HG03095 (cell line): ENCODE data around the gene MIB1.
A peak's percentile ranks its signal among the peaks of the same experiment; 100 is the strongest.
"Not testable (repeated sequence)": the region's sequence is repeated elsewhere in the genome, so short reads cannot be mapped to it uniquely, and the experiment has no call there.

ENCODE experiments used
- ATAC-seq: cut with Tn5 transposase; IDR thresholded peaks from one replicate; pipeline ENCODE4 v1.9.1; 2021; ENCODE audit warnings: moderate library complexity; ENCODE audit not compliant: unreplicated experiment

Gene MIB1

DNA sequence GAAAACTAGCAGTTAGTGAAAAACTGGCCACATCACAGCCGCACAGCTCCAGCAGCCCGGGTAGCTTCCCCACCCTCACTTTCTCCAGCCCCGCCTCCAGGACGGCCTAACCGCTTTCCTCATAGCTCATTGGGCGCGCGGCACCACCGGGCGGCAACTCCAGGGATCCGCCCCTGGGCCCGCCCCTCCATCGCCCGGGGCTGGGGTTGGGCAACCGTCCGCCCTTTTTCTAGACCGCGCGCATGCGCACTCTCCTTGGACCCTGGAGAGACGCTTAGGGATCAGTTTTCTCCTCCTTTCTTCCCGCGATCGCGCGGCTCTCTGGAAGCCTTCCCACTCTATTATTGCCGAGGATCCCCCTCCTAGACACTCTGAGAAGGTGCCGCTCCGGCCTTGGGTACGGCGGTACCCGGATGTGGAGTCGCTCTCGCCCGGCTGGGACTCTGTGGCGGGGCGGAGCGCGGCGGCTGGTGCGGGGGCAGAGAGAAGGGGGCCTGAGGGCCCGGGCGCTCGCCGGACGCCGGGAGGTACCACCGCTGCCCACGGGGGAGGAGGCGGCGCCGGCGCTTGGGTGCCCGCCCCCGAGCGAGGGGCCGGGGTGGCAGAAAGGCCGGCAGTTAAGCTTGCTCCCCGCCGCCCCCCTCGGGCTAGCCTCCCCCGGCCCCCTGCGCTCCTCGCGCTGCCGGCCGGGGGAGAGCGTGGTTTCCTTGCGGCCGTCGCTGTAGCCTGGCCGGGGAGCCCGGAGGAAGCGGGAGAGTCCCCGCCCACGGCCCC lies at the start of gene MIB1:
Gene MIB1, plus strand, starts transcription at position 255 of the 774 bp plus-strand sequence. CDS start 792 bp downstream, outside the sequence.
- peak; percentile 95 for ATAC-seq

DNA sequence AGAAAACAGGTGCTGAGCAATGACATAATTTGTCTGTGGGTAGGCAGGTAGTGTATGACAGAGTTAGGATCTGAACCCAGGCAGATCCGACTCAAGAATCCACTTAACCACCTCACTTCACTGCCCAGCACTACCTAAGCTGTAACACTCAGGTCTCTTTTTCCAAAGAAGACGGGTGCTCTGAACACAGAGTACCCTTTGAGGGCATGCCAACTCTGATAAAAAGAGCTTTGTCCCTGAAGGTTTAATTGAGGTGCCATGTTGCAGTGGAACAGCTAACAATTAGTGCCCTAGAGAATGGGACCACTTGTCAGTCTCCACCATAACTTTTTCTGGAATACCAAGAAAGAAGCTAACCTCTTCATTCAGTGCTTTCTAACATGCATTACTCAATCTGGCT lies 47.3 kb upstream of the MIB1 start:
- ATAC-seq: no peak

DNA sequence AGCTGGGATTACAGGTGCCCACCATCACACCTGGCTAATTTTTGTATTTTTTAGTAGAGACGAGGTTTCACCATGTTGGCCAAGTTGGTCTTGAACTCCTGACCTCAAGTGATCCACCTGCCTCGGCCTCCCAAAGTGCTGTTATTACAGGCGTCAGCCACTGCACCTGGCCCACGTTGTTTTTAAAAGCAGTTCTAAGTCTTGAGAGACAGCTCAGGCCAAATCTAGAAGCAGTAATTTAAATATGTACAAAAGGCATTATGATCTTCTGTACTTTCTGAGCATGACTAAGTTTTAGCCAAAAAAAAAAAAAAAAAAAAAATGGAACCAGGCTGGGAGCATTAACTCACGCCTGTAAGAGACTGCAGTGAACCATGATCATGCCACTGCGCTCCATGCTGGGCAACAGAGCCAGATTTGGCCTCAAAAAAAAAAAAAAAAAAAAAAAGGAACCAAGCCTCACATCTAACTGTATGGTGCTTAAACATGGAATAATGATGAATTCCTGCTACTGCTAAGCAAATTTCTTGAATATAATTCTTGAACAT lies 40.0 kb upstream of the MIB1 start:
- ATAC-seq: no peak

DNA sequence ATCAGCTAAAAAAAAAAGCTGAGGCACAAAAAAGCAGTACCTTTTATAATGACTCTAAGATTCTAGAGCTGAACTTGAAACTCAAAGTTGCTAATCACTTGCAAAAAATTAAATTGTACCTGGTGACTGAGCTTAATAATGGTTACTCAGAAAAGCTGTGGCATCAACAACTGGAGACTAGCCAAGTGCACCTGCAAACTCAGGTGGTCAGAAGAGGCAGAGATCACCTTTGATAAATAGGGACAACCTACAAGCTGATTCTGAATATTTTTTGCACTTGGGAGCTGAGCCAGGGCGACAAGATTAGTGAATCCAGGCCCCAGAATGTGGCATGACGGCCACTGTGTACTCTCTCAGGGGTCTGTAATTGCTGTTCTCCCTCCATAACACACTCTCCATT lies 39.0 kb upstream of the MIB1 start:
- ATAC-seq: no peak

DNA sequence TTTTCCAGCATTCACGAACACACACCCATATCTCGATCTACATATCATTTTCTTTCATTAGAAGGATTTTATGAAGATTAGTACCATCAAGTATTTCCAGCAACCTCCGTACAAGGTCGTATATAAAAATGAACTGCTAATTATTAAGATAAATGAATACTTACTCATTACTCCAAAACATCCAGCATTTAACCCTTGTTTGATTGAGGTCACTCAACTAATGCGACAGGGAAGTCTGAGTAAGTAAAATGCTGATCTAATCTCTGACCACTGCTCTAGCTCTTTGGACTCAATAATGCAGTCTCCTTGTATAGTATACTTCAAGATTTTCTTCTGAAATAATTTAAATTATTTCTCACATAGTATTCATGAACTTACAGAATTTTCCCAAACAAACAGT lies 38.0 kb upstream of the MIB1 start:
- no peak for ATAC-seq

DNA sequence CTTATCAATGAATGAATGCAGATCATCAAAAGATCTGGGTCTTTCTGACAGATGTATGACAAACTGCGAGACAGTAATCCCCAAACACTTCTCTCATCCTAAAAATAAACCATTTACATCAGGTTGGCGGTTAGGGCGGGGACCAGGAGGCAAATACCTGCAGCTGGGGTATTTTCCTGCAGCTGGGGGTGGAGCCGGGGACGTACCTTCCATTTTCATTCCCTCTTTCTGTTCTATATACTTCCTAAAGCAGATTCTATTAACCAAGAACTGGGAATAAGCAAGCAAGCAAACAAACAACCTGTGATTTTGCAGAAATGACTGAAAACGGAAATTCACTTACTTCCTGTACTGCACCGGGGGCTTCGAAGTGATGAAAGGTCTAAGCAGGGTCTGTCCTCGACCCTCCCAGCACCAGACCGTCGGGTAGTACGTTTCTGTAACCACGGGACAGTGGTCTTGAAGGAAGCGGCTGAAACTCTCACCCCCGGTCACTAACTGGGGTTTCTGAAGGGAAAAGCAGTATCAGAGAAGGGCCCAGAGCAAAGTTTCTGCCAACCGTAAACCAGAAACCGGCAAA lies 37.3 kb upstream of the MIB1 start:
- no peak for ATAC-seq

DNA sequence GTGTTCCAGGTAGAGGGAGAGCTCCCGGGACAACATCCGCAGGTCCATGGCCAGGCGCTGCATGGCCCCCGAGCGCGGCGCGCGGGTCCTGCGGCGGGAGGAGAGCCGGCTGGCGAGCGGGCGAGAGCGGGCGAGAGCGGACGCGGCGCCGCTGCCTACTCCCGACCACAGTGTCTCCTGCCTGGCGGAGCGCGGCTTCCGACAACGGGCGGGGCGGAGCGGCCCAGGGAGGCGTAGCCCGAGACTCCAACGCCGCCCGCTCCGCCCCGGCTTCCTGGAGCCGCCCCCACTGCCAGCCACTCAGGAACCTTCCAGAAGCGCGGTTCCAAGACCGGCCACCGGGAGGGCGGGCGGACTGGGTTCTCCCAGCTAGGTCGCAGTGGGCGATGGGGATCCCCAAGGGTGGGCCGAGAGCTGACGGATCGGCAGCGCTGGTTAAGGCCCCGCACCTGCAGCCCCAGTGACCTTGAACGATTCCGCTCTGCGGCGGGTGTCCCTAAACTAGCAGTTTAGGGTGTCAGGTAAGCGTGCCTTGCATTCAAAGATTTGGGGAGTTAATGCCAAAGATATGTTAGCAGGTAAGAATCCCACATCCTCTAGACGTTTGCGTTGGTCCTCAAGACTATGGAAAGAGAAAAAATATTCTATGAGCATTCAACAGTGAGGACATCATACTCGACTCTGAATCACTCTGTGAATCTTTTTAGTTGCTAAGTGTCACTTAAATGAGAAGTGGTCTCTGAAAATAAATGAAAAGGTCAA lies 35.8 kb upstream of the MIB1 start, which contains the start of gene ABHD3:
Gene ABHD3, minus strand, starts transcription at position 172 of the 762 bp plus-strand sequence. Its CDS starts 109 bp downstream, at position 63.
- peak; percentile 89 for ATAC-seq

DNA sequence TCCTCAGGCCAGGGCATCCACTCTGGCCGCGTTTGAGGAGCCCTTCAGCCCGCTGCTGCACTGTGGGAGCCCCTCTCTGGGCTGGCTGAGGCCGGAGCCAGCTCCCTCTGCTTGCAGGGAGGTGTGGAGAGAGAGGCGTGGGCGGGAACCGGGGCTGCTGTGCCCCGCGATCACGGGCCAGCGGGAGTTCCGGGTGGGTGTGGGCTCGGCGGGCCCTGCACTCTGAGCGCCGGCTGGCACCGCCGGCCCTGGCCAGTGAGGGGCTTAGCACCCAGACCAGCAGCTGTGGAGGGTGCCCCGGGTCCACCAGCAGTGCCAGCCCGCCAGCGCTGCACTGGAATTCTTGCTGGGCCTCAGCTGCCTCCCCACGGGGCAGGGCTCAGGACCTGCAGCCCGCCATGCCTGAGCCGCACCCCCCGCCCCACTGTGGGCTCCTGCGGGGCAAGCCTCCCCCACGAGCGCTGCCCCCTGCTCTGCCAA lies 34.2 kb upstream of the MIB1 start:
- ATAC-seq: no peak

DNA sequence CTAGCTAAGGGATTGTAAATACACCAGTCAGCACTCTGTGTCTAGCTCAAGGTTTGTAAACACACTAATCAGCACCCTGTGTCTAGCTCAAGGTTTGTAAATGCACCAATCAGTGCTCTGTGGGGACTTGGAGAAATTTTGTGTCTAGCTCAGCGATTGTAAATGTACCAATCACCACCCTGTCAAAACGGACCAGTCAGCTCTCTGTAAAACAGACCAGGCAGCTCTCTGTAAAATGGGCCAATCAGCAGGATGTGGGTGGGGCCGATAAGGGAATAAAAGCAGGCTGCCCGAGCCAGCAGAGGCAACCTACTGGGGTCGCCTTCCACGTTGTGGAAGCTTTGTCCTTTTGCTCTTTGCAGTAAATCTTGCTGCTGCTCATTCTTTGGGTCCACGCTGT lies 33.5 kb upstream of the MIB1 start:
- not testable (repeated sequence) for ATAC-seq

DNA sequence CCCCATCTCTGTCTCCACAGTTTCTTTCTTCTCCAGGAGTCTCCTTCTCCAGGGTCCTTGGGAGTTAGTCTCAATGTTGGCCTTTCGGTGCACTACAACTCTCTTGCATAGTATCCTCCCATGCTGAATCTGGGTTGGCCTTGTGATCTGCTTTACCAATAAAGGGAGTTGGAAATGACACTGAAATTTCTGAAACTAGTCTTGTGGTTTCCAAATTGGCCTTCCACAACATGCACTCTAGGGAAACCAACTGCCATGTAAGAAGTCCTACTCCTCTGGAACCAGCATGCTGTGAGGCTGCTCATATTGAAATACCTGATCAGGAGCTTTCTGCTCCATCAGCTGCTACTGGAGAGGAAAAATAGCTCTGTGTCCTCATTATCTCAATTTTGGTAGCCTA lies 26.1 kb upstream of the MIB1 start:
- ATAC-seq: peak; percentile 50

DNA sequence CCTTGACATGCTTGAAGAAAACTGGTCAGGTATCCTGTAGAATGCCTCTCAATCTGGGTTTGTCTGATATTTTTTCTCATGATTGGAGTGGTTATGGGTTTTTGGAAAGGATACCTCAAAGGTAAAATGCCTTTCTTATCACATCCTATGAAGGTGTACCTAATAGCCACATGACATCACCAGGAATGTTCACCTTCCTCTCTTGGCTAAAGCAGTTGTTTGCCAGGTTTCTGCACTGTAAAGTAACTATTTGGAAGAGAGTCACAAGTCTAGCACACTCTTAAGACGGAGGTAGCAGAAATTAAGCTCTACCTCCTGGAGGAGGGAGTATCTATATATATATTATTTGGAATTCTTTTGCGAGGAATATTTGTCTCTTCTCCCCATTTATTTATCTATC lies 17.9 kb upstream of the MIB1 start:
- no peak for ATAC-seq

DNA sequence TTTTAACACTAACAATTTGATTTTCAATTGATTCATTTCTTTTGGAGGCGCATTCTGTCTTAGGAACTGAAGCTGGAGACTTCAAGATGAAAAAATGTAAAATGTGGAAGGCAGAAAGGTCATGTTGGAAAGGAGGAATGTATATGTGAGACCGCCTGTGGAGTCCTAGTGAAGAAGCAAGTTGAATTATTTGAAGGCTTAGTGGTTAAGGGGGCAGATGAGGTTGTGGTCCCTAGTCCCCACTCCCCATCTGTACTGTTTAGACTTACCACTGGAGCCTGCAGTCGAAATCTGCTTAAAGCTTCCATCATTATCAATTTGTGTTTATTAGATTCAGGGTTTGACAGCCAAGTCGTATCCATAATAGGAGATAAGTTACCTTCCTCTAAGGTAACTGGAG lies 15.4 kb upstream of the MIB1 start:
- ATAC-seq: no peak

DNA sequence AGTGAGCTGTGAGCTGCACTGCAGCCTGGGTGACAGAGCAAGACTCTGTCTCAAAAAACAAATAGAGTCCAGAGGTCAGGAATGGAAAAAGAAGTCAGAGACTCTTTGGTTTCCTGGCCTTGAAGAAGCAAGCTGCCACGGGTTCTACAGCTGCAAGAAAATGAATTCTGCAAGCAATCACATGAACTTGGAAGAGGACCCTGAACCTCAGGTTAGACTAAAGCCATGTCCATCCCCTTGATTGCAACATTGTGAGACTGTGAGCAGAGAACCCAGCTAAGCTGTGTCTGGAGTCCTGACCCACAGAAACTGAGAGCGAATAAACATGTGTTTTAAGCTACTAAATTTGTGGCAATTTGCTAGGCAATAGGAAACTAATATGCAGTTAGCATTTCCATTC lies 12.9 kb upstream of the MIB1 start:
- ATAC-seq: no peak

DNA sequence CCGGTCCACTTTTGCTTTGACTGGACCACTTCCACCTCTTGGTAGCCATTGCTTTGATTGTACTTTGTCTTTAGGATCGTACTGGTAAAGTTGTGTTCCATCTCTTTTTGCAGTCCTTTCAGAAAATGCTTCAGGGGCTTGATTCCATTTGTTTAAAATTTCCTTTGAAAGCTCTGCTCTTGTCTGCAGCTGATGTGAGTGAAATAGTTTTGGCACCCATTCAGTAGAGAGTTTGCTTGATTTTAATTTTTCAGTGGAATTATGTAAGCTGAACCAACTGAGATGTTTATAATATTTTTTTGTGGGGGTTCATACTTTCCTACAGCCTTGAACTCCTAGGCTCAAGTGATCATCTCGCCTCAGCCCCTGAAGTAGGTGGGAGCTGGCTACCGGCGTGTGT lies 7.6 kb upstream of the MIB1 start:
- ATAC-seq: no peak

DNA sequence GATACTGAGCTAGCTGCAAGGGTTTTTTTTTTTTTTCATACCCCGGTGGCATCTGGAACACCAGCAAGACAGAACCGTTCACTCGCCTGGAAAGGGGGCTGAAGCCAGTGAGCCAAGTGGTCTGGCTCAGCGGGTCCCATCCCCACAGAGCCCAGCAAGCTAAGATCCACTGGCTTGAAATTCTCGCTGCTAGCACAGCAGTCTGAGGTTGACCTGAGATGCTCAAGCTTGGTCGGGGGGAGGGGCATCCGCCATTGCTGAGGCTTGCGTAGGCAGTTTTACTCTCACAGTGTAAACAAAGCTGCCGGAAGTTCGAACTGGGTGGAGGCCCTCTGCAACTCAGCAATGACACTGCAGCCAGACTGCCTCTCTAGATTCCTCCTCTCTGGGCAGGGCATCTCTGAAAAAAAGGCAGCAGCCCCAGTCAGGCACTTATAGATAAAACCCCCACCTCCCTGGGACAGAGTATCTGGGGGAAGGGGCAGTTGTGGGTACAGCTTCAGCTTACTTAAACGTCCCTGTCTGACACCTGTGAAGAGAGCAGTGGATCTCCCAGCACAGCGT lies 5.1 kb upstream of the MIB1 start:
- ATAC-seq: no peak

DNA sequence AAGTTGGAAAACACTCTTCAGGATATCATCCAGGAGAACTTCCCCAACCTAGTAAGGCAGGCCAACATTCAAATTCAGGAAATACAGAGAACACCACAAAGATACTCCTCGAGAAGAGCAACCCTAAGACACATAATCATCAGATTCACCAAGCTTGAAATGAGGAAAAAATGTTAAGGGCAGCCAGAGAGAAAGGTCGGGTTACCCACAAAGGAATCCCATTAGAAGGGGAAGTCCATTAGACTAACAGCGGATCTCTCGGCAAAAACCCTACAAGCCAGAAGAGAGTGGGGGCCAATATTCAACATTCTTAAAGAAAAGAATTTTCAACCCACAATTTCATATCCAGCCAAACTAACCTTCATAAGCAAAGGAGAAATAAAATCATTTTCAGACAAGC lies 3.7 kb upstream of the MIB1 start:
- ATAC-seq: not testable (repeated sequence)

DNA sequence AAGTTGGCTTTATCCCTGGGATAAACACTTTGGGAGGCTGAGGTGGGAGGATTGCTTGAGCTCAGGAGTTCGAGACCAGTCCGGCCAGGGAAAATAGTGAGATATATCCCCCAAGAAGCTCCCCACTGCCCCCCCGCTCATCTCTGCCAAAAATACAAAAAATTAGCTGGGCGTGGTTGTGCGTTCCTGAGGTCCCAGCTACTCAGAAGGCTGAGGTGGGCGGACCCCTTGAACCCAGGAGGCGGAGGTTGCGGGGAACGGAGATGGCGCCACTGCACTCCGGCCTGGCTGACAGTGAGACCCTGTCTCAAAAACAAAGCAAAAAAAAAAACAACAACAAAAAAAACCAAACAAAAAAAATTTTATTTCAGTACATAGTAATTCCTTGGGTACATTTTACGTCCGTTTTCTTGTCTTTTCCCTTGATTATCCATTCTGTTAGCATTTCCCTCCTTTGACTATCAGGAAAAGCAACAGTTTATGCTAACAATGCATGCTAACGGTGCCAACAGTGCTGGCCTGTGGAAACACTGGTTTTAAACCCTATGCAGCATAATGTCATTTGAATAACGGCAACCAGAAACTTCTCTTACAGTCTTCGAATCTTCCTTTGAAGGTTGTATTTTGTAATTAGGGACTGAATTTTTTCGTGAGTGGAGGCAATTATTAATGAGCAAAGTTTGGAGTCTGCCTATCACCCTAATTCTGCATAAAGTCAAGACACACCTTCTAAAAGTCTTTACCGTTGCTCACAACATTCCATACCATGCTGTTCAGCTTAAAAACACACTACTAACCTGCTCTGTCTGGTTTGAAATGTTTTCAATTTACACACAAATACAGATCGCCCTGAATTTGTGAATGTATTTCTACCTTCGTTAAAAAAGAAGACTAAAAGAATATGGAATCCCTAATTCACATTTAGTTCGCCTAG lies 721 bp upstream of the MIB1 start:
- peak; percentile 11 for ATAC-seq

DNA sequence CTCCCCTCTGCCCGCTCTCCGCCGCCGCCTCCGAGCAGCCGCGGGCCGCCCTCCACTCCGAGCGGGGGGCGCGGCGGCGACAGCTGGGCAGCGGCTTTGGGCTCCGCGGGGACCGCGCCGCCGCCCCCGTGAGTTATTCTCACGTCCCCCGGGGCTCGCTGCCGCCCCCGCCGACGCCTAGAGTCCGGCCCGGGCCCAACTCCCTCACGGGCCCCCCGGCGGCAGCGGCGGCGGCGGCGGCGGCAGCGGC lies 645 bp downstream of the MIB1 start:
- ATAC-seq: no peak

DNA sequence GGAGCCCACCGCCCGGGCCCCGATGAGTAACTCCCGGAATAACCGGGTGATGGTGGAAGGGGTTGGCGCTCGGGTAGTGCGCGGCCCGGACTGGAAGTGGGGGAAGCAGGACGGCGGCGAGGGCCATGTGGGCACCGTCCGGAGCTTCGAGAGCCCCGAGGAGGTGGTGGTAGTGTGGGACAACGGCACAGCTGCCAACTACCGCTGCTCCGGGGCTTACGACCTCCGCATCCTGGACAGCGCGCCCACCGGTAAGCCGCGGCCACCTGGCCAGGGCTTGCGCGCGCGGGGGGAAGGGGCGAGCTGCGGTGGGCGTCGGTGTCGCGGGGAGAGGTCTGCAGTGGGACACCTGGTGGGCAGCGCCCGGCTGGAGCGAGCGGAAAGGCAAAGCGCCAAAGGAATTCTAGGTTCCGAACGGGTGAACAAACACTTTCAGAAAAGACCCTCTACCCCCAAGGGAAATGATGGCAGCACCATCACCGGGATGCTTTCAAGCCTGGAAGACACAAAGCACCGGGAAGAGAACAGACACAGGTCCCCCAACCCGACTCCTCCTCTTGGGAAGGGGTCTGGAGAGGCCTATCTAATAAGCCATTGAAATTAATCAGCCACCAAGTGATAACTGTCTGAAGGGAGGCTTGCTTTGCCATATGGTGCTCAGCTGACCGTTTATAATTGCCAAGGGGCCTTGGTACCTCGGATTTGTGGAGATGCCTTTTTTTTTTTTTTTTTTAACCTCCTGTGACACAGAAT lies 1.1 kb downstream of the MIB1 start:
- peak; percentile 11 for ATAC-seq

DNA sequence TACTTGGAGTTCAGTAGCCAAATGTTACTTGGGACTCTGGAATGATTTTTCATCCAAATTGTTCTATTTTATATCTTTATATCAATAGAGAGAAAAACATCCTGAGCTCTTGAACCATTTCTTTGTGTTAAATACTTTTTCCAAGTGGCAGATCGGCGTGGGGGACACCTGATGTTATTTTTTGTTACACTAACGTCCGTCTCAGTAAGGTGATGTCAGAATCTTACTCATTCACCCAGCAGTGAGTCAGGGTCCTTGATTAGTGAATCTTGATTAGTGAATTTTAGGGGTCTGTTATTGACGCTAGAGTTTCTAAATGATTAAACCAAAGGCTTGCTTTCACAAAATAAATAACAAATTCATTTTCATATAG lies 1.7 kb downstream of the MIB1 start:
- ATAC-seq: no peak
